GM19452 (cell line): Measurements from ENCODE around the gene RELN.

Experiments used
- ATAC-seq: cut with Tn5 transposase; IDR thresholded peaks from one replicate; pipeline ENCODE4 v1.9.1; 2021; ENCODE audit not compliant: unreplicated experiment

RELN gene

GRCh38 chr7:103731169-103731568, 258.3 kb downstream of the RELN start:
- ATAC-seq, result no peak

- no peak for ATAC-seq
Observed at GRCh38 chr7:103729026-103729425, 260.4 kb downstream of the RELN start.

- no peak for ATAC-seq
Observed at GRCh38 chr7:103727982-103728610, 261.4 kb downstream of the RELN start.

- no peak for ATAC-seq
Observed at GRCh38 chr7:103719070-103719469, 270.4 kb downstream of the RELN start.

- ATAC-seq, result no peak
Observed at GRCh38 chr7:103718482-103719061, 270.9 kb downstream of the RELN start.

GRCh38 chr7:103717574-103717973, 271.9 kb downstream of the RELN start:
- no peak for ATAC-seq

- ATAC-seq, result no peak
Observed at GRCh38 chr7:103715376-103716120, 273.9 kb downstream of the RELN start.

- ATAC-seq, result no peak
Observed at GRCh38 chr7:103714376-103714927, 275.0 kb downstream of the RELN start.

GRCh38 chr7:103712991-103713778, 276.3 kb downstream of the RELN start:
- ATAC-seq, result no peak

GRCh38 chr7:103711413-103711812, 278.0 kb downstream of the RELN start:
- no peak for ATAC-seq

GRCh38 chr7:103710247-103710646, 279.2 kb downstream of the RELN start:
- ATAC-seq, result no peak

- ATAC-seq, result no peak
Observed at GRCh38 chr7:103706805-103707204, 282.7 kb downstream of the RELN start.

GRCh38 chr7:103705542-103705941, 283.9 kb downstream of the RELN start:
- ATAC-seq, result no peak

- no peak for ATAC-seq
Observed at GRCh38 chr7:103704701-103705100, 284.8 kb downstream of the RELN start.

- no peak for ATAC-seq
Observed at GRCh38 chr7:103702982-103703381, 286.5 kb downstream of the RELN start.

GRCh38 chr7:103702454-103702853, 287.0 kb downstream of the RELN start:
- no peak for ATAC-seq

- ATAC-seq, result no peak
Observed at GRCh38 chr7:103699032-103699431, 290.4 kb downstream of the RELN start.

- no peak for ATAC-seq
Observed at GRCh38 chr7:103698064-103698463, 291.4 kb downstream of the RELN start.

- ATAC-seq, result no peak
Observed at GRCh38 chr7:103695521-103695920, 293.9 kb downstream of the RELN start.

- ATAC-seq, result no peak
Observed at GRCh38 chr7:103694304-103694703, 295.2 kb downstream of the RELN start.

- no peak for ATAC-seq
Observed at GRCh38 chr7:103691291-103691690, 298.2 kb downstream of the RELN start.
